Parathyroid adenoma (tissue), 2 donors: ENCODE data around the gene PPP1R7.

Experiments used
- H2AFZ ChIP-seq: fragments of 300-600 bp; sonication (generic); one replicate; pipeline ENCODE4 v1.7.0; 2017; ENCODE audit warnings: antibody characterized with exemption, mild to moderate bottlenecking
- H3K27ac ChIP-seq: fragments of 300-600 bp; sonication (generic); one replicate; pipeline ENCODE4 v1.7.0; 2017
- H3K27me3 ChIP-seq: fragments of 300-600 bp; sonication (generic); one replicate; pipeline ENCODE4 v1.7.0; 2017; ENCODE audit warnings: low read length; ENCODE audit not compliant: control insufficient read depth, insufficient read depth
- H3K36me3 ChIP-seq: fragments of 300-600 bp; sonication (generic); one replicate; pipeline ENCODE4 v1.7.0; 2017; ENCODE audit warnings: low read length; ENCODE audit not compliant: control insufficient read depth, insufficient read depth
- H3K4me1 ChIP-seq: fragments of 300-600 bp; sonication (generic); one replicate; pipeline ENCODE4 v1.7.0; 2017; ENCODE audit warnings: control low read depth
- H3K4me2 ChIP-seq: fragments of 300-600 bp; sonication (generic); one replicate; pipeline ENCODE4 v1.7.0; 2017; ENCODE audit warnings: low read length
- H3K4me3 ChIP-seq: fragments of 300-600 bp; sonication (generic); one replicate; pipeline ENCODE4 v1.7.0; 2017; ENCODE audit warnings: low read depth, low read length
- H3K79me2 ChIP-seq: fragments of 300-600 bp; sonication (generic); one replicate; pipeline ENCODE4 v1.7.0; 2017; ENCODE audit warnings: control low read depth
- H3K9ac ChIP-seq: fragments of 300-600 bp; sonication (generic); one replicate; pipeline ENCODE4 v1.7.0; 2017; ENCODE audit warnings: mild to moderate bottlenecking
- H3K9me3 ChIP-seq: fragments of 300-600 bp; sonication (generic); one replicate; pipeline ENCODE4 v1.7.0; 2017; ENCODE audit warnings: low read length; ENCODE audit not compliant: control insufficient read depth
- CTCF ChIP-seq: fragments of 300-600 bp; sonication (generic); IDR thresholded peaks from one replicate; pipeline ENCODE4 v1.7.0; 2017; ENCODE audit warnings: antibody characterized with exemption, mild to moderate bottlenecking
- donor health status: primary hyperparathyroidism.

The PPP1R7 gene

GRCh38 chr2:241216211-241216761 lies 66.0 kb downstream of the PPP1R7 start:
- Histone ChIP-seq H2AFZ (no peak overlapping the region), H3K79me2 (no peaks in the 10 kb centered on the region), H3K27ac (no peak overlapping the region), H3K4me1 (peaks cover 8% of the 10 kb centered on the region), H3K9me3 (no peaks in the 10 kb centered on the region), H3K4me3 (no peak overlapping the region), H3K9ac (no peak overlapping the region), H3K4me2 (no peak overlapping the region), H3K27me3 (no peaks in the 10 kb centered on the region), H3K36me3 (no peaks in the 10 kb centered on the region)
- no peak for TF ChIP-seq CTCF

- H3K4me3 ChIP-seq = peak overlapping the region; percentile 46
- H3K9ac ChIP-seq = no peak overlapping the region
- peak overlapping the region; percentile 79 for H2AFZ ChIP-seq
- TF ChIP-seq CTCF = no peak
- no peaks in the 10 kb centered on the region for H3K27me3 ChIP-seq
- H3K36me3 ChIP-seq = no peaks in the 10 kb centered on the region
- H3K9me3 ChIP-seq = no peaks in the 10 kb centered on the region
- peaks cover 8% of the 10 kb centered on the region for H3K4me1 ChIP-seq
- H3K4me2 ChIP-seq = peak overlapping the region; percentile 41
- no peaks in the 10 kb centered on the region for H3K79me2 ChIP-seq
- peak overlapping the region; percentile 67 for H3K27ac ChIP-seq
These were observed 67.2 kb downstream of the PPP1R7 start for GRCh38 chr2:241217320-241218031.

- Histone ChIP-seq H3K79me2 (no peaks in the 10 kb centered on the region), H3K4me3 (peak overlapping the region; percentile 43), H3K9ac (no peak overlapping the region), H2AFZ (peak overlapping the region; percentile 64), H3K9me3 (no peaks in the 10 kb centered on the region), H3K36me3 (no peaks in the 10 kb centered on the region), H3K27me3 (no peaks in the 10 kb centered on the region), H3K4me1 (peaks cover 8% of the 10 kb centered on the region), H3K4me2 (peak overlapping the region; percentile 72), H3K27ac (no peak overlapping the region)
- no peak for TF ChIP-seq CTCF
These were observed 68.1 kb downstream of the PPP1R7 start for GRCh38 chr2:241218131-241219029.

GRCh38 chr2:241219030-241219382 lies 68.7 kb downstream of the PPP1R7 start:
- H3K4me1 ChIP-seq = peaks cover 8% of the 10 kb centered on the region
- no peaks in the 10 kb centered on the region for H3K9me3 ChIP-seq
- peak overlapping the region; percentile 19 for H2AFZ ChIP-seq
- TF ChIP-seq CTCF = no peak
- H3K27me3 ChIP-seq = no peaks in the 10 kb centered on the region
- H3K4me3 ChIP-seq = peak overlapping the region; percentile 43
- no peaks in the 10 kb centered on the region for H3K79me2 ChIP-seq
- H3K27ac ChIP-seq = no peak overlapping the region
- no peak overlapping the region for H3K9ac ChIP-seq
- H3K36me3 ChIP-seq = no peaks in the 10 kb centered on the region
- peak overlapping the region; percentile 72 for H3K4me2 ChIP-seq
